ENCODE data around the gene DGKI.

GRCh38 chr7:137366995-137367394, 479.8 kb downstream of the DGKI start:
- TF ChIP-seq, protein P1, sequence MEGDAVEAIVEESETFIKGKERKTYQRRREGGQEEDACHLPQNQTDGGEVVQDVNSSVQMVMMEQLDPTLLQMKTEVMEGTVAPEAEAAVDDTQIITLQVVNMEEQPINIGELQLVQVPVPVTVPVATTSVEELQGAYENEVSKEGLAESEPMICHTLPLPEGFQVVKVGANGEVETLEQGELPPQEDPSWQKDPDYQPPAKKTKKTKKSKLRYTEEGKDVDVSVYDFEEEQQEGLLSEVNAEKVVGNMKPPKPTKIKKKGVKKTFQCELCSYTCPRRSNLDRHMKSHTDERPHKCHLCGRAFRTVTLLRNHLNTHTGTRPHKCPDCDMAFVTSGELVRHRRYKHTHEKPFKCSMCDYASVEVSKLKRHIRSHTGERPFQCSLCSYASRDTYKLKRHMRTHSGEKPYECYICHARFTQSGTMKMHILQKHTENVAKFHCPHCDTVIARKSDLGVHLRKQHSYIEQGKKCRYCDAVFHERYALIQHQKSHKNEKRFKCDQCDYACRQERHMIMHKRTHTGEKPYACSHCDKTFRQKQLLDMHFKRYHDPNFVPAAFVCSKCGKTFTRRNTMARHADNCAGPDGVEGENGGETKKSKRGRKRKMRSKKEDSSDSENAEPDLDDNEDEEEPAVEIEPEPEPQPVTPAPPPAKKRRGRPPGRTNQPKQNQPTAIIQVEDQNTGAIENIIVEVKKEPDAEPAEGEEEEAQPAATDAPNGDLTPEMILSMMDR (IDR thresholded peaks at IDR 0.05 in 4 of 5, conservative IDR thresholded peaks at IDR 0.05 in 1 of 5) = no peak
- TF ChIP-seq POLR2A (IDR thresholded peaks at IDR 0.05) = no peak
